OCI-LY3 (cell line): ENCODE results near the gene LHFPL2.

ENCODE experiments used
- H2AFZ ChIP-seq: fragments of 200-600, 300-600 bp; shearing (Covaris generic); 2 replicates; pipeline ENCODE4 v1.6.0; 2014; ENCODE audit warnings: antibody characterized with exemption, low read depth, low read length
- H3K27ac ChIP-seq: fragments of 200-600, 300-600 bp; sonication (generic); 2 replicates; pipeline ENCODE4 v1.5.1; 2014; ENCODE audit warnings: mild to moderate bottlenecking, low read length, moderate library complexity, mixed read lengths
- H3K27me3 ChIP-seq: fragments of 200-600, 300-600 bp; sonication (generic); 2 replicates; pipeline ENCODE4 v1.6.1; 2014; ENCODE audit warnings: low read depth, low read length, mixed read lengths
- H3K36me3 ChIP-seq: fragments of 200-600, 300-600 bp; sonication (generic); replicated peaks from 2 replicates; pipeline ENCODE3; 2014; ENCODE audit warnings: low read depth, low read length, mixed read lengths
- H3K4me1 ChIP-seq: fragments of 300-600, 200-600 bp; sonication (generic); 2 replicates; pipeline ENCODE4 v1.6.1; 2014; ENCODE audit warnings: low read length, mixed read lengths
- H3K4me2 ChIP-seq: fragments of 200-600, 300-600 bp; sonication (generic); 2 replicates; pipeline ENCODE4 v1.6.1; 2014; ENCODE audit warnings: low read length, mixed read lengths
- H3K4me3 ChIP-seq: fragments of 300-600, 200-600 bp; sonication (generic); 2 replicates; pipeline ENCODE4 v1.5.1; 2014; ENCODE audit warnings: antibody characterized with exemption, mild to moderate bottlenecking, low read length, moderate library complexity
- H3K79me2 ChIP-seq: fragments of 300-600, 200-600 bp; shearing (Covaris generic); 2 replicates; pipeline ENCODE4 v1.6.1; 2014; ENCODE audit warnings: mild to moderate bottlenecking, low read length, mixed read lengths
- H3K9ac ChIP-seq: fragments of 300-600, 200-600 bp; shearing (Covaris generic); 2 replicates; pipeline ENCODE4 v1.6.0; 2014; ENCODE audit warnings: mild to moderate bottlenecking, low read length, moderate library complexity
- H3K9me3 ChIP-seq: fragments of 200-600, 300-600 bp; shearing (Covaris generic); 2 replicates; pipeline ENCODE4 v1.6.1; 2014; ENCODE audit warnings: low read length, mixed read lengths; ENCODE audit not compliant: insufficient read depth
- H4K20me1 ChIP-seq: fragments of 200-600, 300-600 bp; sonication (generic); 2 replicates; pipeline ENCODE4 v1.6.1; 2016; ENCODE audit warnings: low read length, mixed read lengths; ENCODE audit not compliant: insufficient read depth
- CTCF ChIP-seq: fragments of 200-600, 300-600 bp; sonication (generic); IDR thresholded peaks from 2 replicates; pipeline ENCODE4 v1.5.1; 2014; ENCODE audit warnings: antibody characterized with exemption, low read length, low read depth
- EZH2phosphoT487 ChIP-seq: fragments of 200-600 bp; shearing (Covaris generic); IDR thresholded peaks from 2 replicates; pipeline ENCODE4 v1.6.1; 2018; ENCODE audit warnings: antibody characterized with exemption, mixed run types, low read depth

Gene LHFPL2

GRCh38 chr5:78639791-78640190, 8.8 kb downstream of the LHFPL2 start:
- H4K20me1 ChIP-seq: no peaks in the 10 kb centered on the region
- H3K4me2 ChIP-seq: no peak overlapping the region
- H3K4me3 ChIP-seq: no peak overlapping the region
- H3K27me3 ChIP-seq: no peaks in the 10 kb centered on the region
- H3K4me1 ChIP-seq: no peaks in the 10 kb centered on the region
- H3K9me3 ChIP-seq: no peaks in the 10 kb centered on the region
- no peak for TF ChIP-seq CTCF
- TF ChIP-seq EZH2phosphoT487: no peak
- no peak overlapping the region for H3K27ac ChIP-seq
- H3K9ac ChIP-seq: no peak overlapping the region
- H3K79me2 ChIP-seq: no peaks in the 10 kb centered on the region
- no peak overlapping the region for H2AFZ ChIP-seq
- H3K36me3 ChIP-seq: no peaks in the 10 kb centered on the region

- Histone ChIP-seq H2AFZ (no peak overlapping the region), H3K27ac (no peak overlapping the region), H3K27me3 (no peaks in the 10 kb centered on the region), H3K36me3 (no peaks in the 10 kb centered on the region), H3K4me3 (no peak overlapping the region), H3K9ac (no peak overlapping the region), H3K4me2 (no peak overlapping the region), H3K9me3 (no peaks in the 10 kb centered on the region), H4K20me1 (no peaks in the 10 kb centered on the region), H3K79me2 (no peaks in the 10 kb centered on the region), H3K4me1 (no peaks in the 10 kb centered on the region)
- TF ChIP-seq EZH2phosphoT487 (no peak), CTCF (no peak)
These were observed 9.5 kb downstream of the LHFPL2 start for GRCh38 chr5:78638973-78639669.

- no peaks in the 10 kb centered on the region for H3K4me1 ChIP-seq
- H3K79me2 ChIP-seq: no peaks in the 10 kb centered on the region
- no peak overlapping the region for H3K4me2 ChIP-seq
- no peaks in the 10 kb centered on the region for H3K9me3 ChIP-seq
- no peaks in the 10 kb centered on the region for H3K27me3 ChIP-seq
- H3K27ac ChIP-seq: no peak overlapping the region
- no peak overlapping the region for H3K9ac ChIP-seq
- no peak overlapping the region for H2AFZ ChIP-seq
- H3K4me3 ChIP-seq: no peak overlapping the region
- no peaks in the 10 kb centered on the region for H3K36me3 ChIP-seq
- TF ChIP-seq EZH2phosphoT487 (no peak), CTCF (no peak)
- no peaks in the 10 kb centered on the region for H4K20me1 ChIP-seq
These were observed 10.1 kb downstream of the LHFPL2 start for GRCh38 chr5:78638423-78638822.

- no peak overlapping the region for H2AFZ ChIP-seq
- H3K36me3 ChIP-seq: no peaks in the 10 kb centered on the region
- no peak overlapping the region for H3K4me2 ChIP-seq
- no peaks in the 10 kb centered on the region for H3K9me3 ChIP-seq
- H3K9ac ChIP-seq: no peak overlapping the region
- H3K27me3 ChIP-seq: no peaks in the 10 kb centered on the region
- TF ChIP-seq EZH2phosphoT487 (no peak), CTCF (no peak)
- no peaks in the 10 kb centered on the region for H3K79me2 ChIP-seq
- H3K27ac ChIP-seq: no peak overlapping the region
- no peaks in the 10 kb centered on the region for H3K4me1 ChIP-seq
- H3K4me3 ChIP-seq: no peak overlapping the region
- H4K20me1 ChIP-seq: no peaks in the 10 kb centered on the region
These were observed 11.1 kb downstream of the LHFPL2 start for GRCh38 chr5:78637468-78637867.
